Lower leg skin (tissue), 4 donors: Measurements from ENCODE around the gene BCAS1. TPM values are rescaled to one million over a fixed set of nuclear protein-coding genes. Genes with fewer than 3 reads are reported as not detected.
"Not testable (repeated sequence)": the region's sequence is repeated elsewhere in the genome, so short reads cannot be mapped to it uniquely, and the experiment has no call there.

ENCODE experiments used
- DNase-seq, 2 donors: peaks; one replicate each; pipeline ENCODE4 v3.0.0-alpha.2; 2019; ENCODE audit warnings: low spot score in 2 of 2
- H3K4me3 ChIP-seq: fragments of 200-600 bp; sonication (generic); 2 replicates; pipeline ENCODE4 v1.5.1; 2017; ENCODE audit warnings: mild to moderate bottlenecking, low read depth; ENCODE audit not compliant: poor library complexity, severe bottlenecking
- POLR2A ChIP-seq, 2 donors: fragments of 450-650 bp; IDR thresholded peaks; one replicate each; pipeline ENCODE4 v1.6.1; 2016 to 2017; ENCODE audit warnings: antibody characterized with exemption in 2 of 2, mild to moderate bottlenecking in 1 of 2, moderate library complexity in 1 of 2
- WGBS, 2 donors: methylation state at CpG; one replicate each; pipeline ENCODE4 v1.1.5; 2018; 5-methylcytosine and 5-hydroxymethylcytosine counted together
- intact Hi-C: fragments of 100-400 bp; cut with DNase I; formaldehyde crosslinking; loops from one replicate; pipeline ENCODE4 v1.15.0; 2023; ENCODE audit warnings: low total_unique reads
- total RNA-seq, 4 donors: library from RNA; depleted of rRNA; stranded (reverse); fragments of >200 nt; gene quantifications; one replicate each; pipeline ENCODE4 v1.1.0, GENCODE V29; 2016
- TF ChIP-seq, protein P1 (sequence below), 3 donors: fragments of 450-650 bp; IDR thresholded peaks; one replicate each; pipeline ENCODE4 v1.5.1; 2016; ENCODE audit warnings: antibody characterized with exemption in 3 of 3, mild to moderate bottlenecking in 3 of 3, moderate library complexity in 2 of 3

Gene BCAS1
- total RNA-seq, 4 donors from 2014 or later = 1.7 to 3.7 (median 2.1) TPM

DNA sequence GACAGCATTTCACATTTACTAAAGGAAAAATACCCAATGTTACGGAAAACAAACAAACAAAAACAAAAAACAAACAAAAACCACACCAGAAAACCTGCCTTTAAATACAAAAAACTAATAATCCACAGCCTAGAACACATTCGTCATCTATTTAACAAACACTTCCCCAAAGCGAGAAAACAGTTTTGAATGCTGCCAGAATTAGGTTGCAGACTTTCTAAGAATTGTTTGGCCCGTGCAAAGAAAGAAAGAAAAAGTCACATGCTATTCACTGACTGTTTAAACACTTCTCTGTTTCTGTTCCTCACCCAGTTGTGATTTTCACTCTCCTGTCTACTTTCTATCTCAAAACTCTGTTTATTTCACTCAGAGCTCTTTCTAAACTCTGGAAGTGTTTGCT, 52.5 kb downstream of the BCAS1 start:
- intact Hi-C loops = no loop called here
- DNase-seq = no peak
- no peak for TF ChIP-seq POLR2A (IDR thresholded peaks at IDR 0.05)
- TF ChIP-seq, protein P1, sequence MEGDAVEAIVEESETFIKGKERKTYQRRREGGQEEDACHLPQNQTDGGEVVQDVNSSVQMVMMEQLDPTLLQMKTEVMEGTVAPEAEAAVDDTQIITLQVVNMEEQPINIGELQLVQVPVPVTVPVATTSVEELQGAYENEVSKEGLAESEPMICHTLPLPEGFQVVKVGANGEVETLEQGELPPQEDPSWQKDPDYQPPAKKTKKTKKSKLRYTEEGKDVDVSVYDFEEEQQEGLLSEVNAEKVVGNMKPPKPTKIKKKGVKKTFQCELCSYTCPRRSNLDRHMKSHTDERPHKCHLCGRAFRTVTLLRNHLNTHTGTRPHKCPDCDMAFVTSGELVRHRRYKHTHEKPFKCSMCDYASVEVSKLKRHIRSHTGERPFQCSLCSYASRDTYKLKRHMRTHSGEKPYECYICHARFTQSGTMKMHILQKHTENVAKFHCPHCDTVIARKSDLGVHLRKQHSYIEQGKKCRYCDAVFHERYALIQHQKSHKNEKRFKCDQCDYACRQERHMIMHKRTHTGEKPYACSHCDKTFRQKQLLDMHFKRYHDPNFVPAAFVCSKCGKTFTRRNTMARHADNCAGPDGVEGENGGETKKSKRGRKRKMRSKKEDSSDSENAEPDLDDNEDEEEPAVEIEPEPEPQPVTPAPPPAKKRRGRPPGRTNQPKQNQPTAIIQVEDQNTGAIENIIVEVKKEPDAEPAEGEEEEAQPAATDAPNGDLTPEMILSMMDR (IDR thresholded peaks at IDR 0.05) = no peak
- WGBS, 2 donors = 45 to 55% methylated on average over 4 of the region's 4 CpGs
- no peak overlapping the region for H3K4me3 ChIP-seq

DNA sequence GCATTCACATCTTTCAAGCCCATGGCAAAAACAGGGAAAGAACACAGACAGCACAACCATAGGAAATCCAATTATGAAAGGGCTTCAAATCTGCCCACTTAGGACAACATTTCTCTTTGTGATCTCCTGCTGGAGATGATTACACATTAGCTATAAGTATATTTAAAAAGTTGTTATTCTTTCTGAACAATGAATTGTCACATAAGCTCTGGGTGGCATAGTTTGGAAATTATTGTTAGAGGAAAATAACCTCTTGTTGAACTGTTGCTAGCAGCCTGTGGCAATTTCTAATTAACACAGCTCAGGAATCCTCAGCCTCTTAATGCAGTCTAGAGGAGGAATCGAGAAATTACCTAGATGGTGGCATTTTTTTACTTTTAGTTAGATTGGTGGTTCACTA, 54.9 kb downstream of the BCAS1 start:
- no peak overlapping the region for H3K4me3 ChIP-seq
- TF ChIP-seq POLR2A (IDR thresholded peaks at IDR 0.05) = no peak
- TF ChIP-seq, protein P1 (IDR thresholded peaks at IDR 0.05) = no peak
- DNase-seq = no peak
- intact Hi-C loops = no loop called here
- 49 to 54% methylated on average over 1 of the region's 1 CpG for WGBS, 2 donors

DNA sequence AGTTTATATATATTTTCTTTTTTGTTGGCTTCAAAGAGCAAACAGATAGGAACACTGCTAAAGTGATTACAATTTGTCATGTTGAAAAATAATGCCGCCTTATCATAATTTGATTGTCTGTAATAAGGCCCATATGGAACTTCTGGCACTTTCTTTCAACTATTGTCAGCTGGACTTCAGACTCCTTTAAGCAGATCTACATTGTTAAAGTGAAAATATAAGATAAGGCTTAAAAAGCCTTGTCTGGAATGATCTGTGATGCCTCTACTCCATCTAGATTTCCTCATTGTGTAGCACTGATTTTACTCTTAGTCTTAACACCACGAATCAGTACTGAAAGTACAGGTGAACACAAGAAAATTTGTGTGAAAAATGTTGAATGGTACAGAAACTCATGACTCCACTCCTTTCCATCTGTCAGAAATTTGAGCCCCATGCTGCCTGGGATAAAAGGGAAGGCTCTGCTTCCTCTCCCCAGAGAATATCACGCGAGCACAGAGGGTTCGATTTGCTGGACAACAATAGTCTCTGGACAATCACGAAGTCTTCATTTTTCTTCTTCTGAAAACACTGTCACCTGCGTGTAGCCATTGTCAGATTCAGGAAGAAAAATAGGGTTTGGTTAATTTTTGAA, 56.0 kb downstream of the BCAS1 start:
- intact Hi-C loops = no loop called here
- no peak overlapping the region for H3K4me3 ChIP-seq
- TF ChIP-seq, protein P1 (IDR thresholded peaks at IDR 0.05) = no peak
- TF ChIP-seq POLR2A (IDR thresholded peaks at IDR 0.05) = no peak
- DNase-seq = no peak
- WGBS, 2 donors = 60 to 73% methylated on average over 7 of the region's 7 CpGs

DNA sequence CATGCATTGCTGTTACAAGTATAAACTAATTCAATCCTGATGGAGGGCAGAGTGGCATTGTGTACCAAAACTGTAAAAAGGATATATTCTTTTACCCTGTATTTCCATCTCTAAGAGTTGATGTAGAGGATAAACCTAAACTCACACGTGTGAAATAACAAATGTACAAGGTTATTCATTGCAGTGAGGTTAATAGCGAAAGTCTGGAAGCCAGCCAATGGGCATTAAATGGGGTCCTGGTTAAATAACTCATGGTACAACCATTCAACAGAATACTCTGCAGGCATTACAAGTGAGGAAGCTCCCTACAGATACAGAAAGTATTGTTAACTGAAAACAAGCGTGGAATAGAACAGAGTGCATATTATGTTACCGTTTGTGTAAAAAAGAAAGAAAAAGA, 56.9 kb downstream of the BCAS1 start:
- no peak overlapping the region for H3K4me3 ChIP-seq
- no peak for TF ChIP-seq POLR2A (IDR thresholded peaks at IDR 0.05)
- TF ChIP-seq, protein P1 (IDR thresholded peaks at IDR 0.05) = no peak
- no peak for DNase-seq
- intact Hi-C loops = no loop called here
- WGBS, 2 donors = 56 to 67% methylated on average over 4 of the region's 4 CpGs

DNA sequence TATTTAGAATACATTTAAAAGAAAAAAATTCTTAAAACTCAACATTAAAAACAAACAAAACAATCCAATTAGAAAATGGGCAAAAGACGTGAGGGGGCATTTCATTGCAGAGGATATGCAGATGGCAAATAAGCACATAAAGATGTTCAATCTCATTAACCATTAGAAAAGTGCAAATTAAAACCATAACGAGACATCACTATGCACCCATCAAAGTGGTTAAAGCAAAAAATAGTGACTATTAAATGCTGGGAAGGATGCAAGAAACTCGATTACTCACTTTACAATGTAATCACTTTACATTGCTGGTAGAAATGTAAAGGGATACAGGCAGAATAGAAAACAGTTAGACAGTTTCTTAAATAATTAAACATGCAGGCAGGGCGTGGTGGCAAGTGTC, 59.0 kb downstream of the BCAS1 start:
- no peak overlapping the region for H3K4me3 ChIP-seq
- intact Hi-C loops = no loop called here
- WGBS, 2 donors = 78% methylated on average over 4 of the region's 4 CpGs
- DNase-seq = no peak
- TF ChIP-seq, protein P1 (IDR thresholded peaks at IDR 0.05) = no peak
- no peak for TF ChIP-seq POLR2A (IDR thresholded peaks at IDR 0.05)

- H3K4me3 ChIP-seq, DNase-seq, intact Hi-C loops: not testable (repeated sequence)
- 87 to 93% methylated on average over 7 of the region's 7 CpGs for WGBS, 2 donors
These were observed 64.2 kb downstream of the BCAS1 start for GRCh38 chr20:54006216-54006615.
